ENCODE results near the gene LRRC25.

Gene LRRC25

DNA sequence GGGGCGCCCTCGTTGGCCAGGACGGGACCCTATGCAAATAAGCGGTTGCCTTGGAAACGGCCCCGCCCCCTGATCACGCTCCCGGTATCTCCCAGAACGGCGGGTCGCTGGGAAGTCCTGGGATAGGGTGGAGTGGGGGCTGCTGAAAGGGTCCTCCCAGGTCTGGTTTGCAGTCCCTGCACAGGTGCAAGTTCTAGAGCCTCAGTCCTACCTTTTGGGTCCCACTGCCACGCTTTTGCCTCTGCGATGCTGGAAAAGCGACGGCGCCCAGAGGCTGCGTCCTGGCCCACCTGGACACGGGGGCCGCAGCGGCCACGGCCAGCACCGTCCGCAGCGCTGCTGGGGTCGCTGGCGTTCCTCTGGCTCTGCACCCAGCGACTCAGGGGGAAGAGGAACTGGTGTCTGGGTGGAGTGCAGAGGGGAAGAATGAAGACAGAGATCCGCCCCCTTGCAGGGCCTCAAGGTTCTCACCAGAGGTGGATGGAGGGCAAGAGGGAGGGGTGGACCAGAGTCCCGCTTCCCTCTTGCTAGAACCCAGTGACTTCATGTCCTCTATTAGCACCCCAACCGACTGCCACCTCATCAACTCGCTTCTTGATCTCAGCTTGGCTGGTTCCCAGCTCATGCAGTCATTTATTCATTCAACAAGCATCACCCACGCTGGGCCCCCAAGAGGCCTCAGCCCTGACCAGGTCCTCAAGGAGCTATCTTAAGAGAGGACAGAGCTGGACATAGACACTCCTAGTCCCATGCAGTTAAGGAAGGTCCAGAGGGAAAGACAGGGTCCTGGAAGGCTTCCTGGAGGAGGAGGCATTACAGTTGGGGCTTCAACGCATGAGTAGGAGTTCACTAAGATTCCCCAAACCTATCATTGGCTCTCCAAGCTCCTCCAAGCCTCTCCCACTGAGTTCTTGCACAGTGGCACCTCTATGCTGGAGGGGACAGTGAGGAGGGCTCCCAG is at the start of gene LRRC25:
Gene LRRC25, minus strand, starts transcription at position 381 of the 961 bp plus-strand sequence. CDS start 659 bp downstream, outside the sequence.
- ATAC-seq, result peak in 1 of 2 donors; percentile 41

DNA sequence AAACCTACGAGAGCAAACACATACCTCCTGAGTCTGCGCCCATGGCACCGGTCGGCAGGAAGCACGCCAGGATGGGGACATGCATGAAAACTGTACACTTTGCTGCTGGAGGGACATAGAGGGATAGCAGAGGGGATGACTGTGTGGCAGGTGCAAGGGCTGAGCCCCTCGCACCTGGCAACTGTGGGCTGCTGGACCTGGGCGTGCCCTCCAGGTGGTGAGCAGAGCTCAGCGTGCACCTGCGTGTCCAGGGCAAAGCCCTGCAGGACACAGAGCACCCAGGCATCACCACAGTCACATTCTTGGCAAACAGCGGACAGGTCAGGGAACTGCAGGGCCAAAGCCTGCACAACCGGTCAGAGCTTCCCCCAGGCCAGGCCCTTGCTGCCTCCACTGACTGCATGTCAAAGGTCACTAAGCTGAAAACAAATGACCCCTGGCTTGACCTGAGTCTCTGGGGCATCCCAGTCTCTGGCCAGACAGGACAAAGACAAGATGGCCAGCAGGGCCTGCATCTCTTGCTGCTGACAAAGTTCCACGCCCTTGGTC is 49.5 kb upstream of the LRRC25 start:
- no peak for ATAC-seq

DNA sequence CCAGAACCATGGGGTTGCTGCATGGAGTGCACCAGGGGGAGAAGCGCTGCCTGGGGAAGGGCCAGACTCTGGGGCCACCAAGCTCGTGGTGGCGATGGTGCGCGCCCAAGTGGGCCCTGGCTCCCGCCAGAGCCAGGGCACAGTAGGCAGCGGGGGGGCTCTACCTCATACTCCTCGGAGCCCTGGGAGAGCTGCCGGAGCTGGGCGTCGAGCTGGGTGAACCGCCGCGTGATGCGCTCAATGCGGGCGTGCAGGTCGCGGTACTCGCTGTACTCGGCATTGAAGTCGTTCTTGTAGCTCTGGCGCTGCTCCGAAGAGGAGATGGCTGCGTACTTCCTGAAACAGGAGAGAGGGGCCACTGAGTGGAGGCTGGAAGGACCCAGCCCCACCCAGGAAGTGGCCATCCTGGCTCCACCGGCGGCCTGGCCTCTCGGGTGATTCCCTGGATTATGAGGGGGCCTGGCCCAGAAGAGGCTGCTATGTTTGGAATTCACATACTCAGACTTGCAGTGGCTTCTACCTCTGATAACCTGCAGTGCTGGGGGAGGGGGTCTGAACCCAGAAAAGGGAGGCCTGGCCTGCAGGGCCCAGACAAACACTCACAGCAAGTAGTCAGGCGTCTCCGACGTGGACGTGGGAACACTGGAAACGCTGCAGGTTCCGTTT is 48.9 kb upstream of the LRRC25 start:
- ATAC-seq, result no peak

DNA sequence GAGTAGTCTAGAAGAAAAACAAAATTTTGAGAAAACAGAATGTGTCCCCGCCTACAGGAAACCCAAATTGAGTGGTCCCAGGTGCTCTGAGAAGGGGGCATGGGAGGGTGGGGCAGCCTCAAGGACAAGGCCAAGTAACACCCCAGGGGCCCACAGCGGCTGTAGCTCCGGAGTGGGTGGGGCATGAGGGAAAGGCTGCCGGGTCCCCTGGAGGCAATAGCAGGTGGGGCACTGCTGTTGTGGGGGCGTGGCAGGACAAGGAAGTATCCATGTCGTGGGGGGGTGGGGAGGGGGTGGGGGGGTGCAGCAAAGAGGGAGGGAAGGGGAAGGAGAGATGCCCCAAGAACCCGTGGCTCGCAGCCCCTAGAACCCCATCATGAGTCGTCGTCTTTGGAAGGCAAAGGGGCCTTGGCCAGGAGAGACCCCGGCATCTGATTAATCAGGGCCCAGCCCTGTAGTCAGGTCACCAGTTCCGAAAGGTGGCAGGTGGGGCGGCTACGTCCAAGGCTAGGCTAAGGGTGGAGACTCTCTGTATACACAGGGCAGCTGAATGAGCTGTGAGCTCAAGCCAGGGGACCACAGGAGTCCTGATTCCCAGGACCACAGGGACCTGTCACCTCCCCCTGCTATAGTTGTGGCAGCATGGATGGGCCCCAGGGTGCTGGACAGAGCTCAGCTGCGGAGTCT is 48.0 kb upstream of the LRRC25 start:
- ATAC-seq, result no peak

DNA sequence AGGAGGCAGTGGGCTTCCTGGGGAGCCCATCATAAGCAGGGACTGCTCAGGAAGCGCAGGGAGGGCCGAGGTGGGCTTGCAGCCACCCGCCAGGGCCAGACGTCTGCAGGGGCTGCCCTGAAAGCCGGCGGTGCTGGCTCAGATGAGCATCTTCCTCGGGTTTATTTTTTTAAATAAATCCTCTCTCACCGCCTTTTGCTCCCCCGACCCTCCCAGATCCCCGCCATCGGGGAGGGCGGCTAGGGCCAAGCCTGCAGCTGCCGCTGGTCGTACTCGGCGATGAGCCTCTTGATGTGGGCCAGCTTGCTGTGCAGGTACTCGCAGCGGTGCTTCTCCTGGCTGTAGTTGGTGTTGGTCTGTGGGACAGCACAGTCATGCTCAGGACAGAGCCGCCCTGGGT is 47.1 kb upstream of the LRRC25 start:
- ATAC-seq, result no peak

DNA sequence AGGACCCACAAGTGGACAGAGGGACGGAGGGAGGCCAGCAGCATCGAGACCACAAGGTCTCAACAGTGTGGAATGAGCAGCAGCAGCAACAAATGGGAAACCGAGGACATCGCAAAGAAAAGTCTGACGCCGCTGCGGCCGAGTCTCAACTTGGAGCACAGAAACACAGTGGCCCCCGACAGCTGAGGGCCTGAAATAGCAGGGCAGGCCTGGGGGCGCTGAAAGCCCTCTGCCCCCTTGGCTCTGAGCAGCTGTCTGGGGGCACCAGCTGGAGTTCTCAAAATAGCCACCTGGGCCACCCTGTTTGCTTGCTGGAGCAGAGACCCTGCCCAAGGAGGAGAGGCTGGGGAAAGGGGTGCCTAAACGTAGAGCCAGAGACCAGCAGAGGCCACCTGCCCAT is 46.4 kb upstream of the LRRC25 start:
- no peak for ATAC-seq

DNA sequence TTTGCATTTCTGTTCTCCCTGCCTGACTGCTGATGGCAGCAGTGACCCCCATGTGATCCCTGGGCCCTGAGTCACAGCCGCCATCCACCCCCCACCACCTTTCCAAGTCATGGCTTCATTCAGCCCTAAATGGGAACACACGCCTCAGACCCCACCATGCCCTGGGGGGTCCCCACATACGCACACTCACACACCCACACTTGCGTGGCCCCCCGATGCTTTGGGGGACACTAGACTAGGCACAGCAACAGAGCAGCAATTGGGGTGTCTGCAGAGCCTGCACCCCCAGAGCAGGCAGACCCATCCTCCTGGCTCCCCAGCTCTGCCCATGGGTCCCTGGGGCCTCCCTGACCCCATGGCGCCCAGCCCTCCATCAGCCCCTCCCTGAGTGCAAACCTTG is 46.0 kb upstream of the LRRC25 start:
- ATAC-seq, result no peak

DNA sequence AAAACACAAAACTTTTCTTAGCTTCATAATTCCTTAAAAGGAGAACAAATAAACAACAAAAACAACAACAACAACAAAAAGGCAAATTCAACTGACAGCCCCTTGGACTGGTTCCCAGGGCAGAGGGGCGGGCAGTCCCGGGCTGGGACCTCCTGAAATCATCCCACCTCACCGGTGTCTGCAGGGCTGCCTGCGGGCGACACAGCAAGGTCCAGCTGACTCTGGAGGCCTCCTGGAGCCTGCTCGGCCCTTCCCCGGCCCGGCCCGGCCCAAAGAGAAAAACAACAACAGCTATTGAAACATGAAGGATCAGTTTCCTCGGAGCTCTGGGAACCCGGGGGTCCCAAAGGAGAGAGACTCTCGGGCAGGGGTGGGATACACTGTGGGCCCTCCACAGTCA is 45.5 kb upstream of the LRRC25 start:
- ATAC-seq, result no peak

DNA sequence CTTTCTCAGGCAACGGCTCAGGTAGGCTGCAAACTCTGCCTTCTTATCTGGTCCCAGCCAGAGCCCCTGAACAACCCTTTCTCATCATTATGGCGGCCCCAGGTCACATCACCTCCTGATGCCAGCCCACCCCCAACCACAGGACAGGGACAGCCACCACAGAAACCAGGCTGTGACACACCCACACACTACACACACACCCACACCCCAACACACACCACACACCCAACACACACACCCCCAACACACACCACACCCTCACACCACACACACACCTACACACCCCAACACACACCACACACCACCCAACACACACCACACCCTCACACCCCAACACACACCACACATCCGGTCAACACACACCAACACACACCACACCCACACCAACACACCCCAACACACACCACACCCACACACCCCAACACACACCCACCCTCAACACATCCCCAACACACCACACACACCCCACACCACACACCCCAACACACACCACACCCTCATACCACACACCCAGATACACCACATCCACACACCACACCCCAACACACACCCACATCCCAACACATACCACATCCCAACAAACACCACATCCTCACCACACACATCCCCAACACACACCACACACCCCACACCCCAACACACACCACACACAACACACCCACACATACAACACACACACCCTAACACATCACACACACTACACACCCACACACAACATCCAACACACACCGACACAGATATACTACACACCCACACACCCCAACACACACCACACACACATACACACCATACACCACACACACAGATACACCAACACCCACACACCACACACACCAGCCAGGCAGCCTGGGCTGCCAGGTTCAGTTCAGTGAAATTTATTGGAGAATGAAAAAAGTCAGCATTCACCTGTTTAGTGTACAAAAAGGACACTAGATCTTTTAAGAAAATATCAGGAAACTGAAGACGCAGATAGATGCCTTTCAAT is 44.7 kb upstream of the LRRC25 start:
- ATAC-seq, result no peak

DNA sequence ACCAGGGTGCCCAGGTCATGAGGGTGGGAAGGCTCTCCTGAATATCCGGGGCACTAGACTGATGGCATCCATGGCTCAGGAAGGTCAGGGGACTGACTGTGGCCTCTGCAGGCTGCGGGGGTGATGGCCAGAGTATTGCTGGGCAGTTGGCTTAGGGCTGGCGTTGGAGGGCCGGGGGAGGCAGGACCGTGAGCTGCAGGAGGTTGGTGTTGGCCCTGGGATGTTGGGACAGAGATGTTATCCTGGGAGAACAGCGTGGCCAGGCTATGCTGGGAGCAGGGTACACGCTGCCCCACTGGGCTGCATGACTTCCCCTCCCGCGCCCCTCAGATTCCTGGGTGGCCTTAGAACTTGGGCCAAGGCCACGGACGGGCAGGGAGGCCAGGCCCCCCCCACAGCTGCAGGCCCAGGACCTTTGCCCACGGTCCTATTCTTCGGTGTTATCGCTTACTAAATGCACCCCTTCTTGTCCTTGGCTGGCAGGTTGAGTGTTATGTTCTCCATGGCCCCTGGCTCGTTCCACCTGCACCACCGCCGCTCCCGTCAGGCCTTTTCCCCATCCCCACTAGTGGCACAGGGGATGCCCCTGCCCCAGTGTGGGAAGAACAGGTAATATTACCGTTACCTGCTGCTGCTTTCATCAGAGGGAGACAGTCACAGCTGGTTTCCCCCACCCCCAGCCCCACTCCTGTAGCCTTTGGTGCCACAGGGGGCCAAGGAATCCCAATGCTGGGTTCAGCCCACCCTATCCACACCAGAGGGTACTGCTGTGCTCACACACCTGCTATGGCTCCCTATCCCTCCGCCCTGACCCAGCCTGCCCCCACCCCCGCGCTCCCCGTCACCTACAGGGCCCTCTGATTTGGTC is 43.7 kb upstream of the LRRC25 start:
- ATAC-seq, result no peak

DNA sequence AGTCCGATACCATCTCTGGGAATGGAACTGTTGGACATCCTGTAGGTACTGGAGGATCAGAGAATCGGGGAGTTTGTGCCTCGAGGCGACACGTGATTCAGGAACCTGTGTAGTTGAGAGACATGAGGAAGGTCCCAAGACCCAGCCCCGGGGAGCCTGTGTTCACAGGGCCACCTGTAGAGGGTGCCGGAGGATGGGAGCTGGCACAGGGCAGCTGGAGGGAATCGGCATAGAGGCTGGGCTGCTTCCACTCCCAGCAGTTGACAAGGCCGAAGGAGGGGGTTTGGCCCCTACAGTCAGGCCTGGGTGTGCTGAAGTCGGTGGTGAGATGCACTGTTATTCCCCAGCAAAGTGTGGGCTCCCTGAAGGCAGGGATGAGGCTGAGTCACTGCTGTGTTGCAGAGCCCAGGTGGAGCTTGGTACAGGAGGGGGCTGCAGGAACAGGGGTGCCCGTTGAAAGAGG is 43.0 kb upstream of the LRRC25 start:
- no peak for ATAC-seq

DNA sequence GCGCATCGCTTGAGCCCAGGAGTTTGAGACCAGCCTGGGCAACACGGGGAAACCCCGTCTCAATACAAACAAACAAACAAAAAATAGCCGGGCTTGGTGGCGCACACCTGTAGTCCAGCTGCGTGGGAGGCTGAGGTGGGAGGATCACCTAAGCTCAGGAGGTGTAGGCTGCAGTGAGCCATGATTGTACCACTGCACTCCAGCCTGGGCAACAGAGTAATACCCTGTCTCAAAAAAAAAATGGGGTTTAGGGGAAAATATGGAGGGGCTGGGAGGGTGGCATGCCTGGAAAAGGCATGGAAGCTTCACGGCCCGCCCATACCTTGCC is 42.5 kb upstream of the LRRC25 start:
- no peak for ATAC-seq

DNA sequence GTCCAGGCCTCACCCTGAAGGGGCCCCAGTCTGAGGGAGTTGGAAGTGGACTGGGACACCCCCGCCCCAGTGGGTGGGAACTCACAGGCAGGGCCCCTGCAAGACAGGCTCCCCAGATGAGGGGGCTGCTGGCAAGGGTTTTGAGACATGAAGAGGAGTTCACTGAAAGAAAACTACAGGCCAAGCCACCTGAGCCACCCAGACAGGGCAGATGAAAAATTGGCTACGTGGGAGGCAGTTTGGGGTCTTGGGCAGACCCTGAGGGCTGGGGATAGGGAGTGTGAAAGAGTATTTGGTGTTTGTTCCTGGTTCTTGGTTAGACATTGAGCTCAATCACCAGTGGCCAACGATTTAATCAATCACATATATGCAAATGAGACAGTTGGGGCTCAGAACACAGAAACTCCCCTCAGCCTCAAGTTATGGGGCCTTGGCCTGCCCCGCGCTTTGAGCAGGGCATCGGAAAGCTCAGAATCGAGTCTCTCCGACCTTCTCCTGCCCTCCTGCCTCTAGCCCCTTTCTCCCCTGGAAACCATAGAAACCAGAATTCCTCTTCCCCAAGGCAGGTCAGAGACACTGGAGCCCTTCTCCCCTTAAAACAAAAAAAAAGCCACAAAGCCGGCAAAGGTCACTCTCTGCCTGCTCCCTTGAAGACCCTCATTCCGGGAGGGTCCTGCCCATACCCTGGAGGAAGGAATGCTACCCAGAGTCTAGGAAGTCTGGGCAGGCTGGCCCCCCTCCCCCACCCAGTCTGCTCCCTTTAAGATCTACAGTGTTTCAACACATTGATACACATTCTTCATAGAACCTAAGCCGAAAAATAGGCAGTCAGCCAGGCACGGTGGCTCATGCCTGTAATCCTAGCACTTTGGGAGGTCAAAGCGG is 41.8 kb upstream of the LRRC25 start:
- ATAC-seq, result no peak

DNA sequence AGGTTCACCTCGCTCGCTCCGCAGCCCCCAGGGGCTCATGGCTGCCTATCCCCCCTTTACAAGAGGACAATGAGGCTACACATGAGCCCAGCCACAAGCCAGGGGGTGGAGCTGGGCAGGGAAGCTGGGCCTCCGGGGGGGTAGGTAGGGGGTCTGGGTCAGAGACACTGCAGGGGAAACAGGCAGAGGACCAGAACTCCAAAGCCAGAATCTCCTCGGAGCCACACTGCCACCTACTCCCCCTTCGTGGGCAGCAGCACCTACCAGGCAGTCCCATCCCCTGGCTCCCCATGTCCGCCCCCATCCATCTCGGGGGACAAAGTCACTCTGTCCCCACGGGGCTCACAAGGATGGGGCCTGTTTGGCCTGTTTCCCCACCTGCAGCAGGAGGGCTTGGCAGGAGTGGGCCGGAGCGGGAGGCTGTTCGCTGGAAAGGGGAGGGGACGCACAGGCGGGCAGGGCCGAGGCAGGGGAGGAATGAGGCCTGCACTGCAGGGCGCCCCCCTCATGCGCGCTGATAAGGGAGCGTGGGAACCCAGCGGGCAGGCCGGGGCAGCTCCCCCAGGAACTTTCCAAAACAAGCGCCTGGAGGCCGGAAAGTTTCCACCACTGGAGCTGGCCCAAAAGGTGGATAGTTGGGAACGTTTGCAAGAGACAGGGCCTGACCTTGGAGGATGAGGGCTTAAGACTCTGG is 41.1 kb upstream of the LRRC25 start:
- ATAC-seq, result no peak

DNA sequence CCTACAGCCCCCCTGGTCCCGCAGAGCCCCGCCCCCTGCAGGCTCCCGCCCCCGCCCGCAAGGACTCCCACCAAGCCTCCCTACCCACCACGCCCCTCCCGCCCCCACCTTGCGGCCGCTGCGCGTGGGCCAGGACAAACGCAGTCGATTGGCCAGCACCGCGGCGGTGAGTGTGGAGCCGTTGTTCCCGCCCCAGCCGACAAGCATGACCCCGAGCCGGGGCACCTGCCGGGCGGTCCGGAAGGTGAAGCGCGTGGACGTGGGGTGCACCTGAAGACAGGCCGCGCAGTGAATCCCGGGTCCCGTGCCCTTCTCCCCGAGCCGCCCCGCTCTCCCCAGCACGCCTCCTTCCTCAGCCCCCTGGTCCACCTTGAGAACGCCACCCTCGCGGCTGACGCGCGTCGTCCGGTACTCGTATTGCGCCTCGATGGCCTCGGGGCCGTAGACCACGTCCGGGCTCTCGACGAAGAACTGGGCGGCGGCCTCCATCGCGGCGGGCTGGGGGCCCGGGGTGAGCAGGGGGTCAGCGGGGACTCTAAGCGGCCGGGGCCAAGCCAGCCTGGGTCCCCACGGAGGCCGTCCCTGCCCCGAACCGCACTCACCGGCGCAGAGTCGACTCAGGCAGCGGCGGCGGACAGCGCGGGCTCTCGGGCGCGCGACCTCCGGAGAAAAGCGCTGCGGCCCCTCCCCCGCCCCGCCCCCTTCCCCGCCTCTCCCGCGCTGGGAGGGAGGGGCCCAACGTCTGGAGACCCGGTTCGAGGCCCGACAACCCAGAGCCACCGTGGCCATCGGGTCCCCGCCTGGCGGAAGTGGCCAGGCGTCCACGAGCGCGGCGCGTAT is 40.3 kb upstream of the LRRC25 start, which contains the start of gene ISYNA1:
Gene ISYNA1, minus strand, starts transcription at position 643 of the 840 bp plus-strand sequence. Its CDS starts 154 bp downstream, at position 489.
- peak; percentile 10 to 31 for ATAC-seq

DNA sequence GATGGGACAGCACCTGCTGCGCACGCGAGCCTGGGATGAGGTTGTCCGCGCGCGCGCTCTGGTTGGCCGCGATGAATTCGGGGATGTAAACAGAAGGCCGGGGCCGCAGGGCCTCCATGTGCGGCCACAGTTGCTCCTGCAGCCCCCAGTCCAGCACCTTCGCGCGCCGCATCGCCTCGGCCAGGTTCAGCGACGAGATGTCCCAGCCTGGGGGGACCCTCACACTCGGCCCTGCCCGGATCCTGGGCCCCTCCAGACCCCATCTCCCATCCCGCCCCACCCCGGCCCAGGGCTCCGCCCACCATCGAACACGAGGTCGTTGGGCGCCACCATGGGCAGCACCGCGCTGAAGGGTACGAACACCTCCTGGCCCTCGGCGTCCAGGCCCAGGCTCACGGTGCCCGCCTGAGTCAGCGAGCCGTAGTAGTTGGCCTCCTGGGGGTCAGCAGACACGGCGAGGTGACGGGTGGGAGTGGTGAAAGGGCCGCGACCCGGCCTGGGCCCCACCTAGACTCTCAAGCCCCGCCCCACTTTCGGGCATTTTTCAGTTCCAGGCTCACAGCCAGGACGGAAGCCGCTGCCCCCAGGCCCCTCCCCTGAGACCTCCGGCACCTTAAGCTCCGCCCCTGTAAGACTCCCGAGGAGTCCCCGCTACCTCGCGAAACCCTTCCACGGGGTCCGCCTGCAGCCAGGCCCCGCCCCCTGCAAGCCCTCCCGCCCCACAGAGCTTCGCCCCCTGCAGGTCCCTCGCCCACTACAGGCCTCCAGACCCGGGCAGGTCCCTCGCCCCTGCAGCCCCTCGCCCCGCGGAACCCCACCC is 39.5 kb upstream of the LRRC25 start:
- peak; percentile 60 to 66 for ATAC-seq

Data from activated CD4-positive, CD25-positive, alpha-beta regulatory T cell treated with anti-CD3 and anti-CD28 coated beads, Interleukin-2, amount 50 U/mL, for 24 hours (primary cell).